GM13977 (cell line): ENCODE data around the gene KCNQ1.

ENCODE experiments used
- DNase-seq: peaks from one replicate; pipeline ENCODE4 v3.0.0; 2012; ENCODE audit warnings: low spot score
- in situ Hi-C: fragments of 300-500 bp; cut with MboI; formaldehyde crosslinking; loops from one replicate; pipeline ENCODE4 v1.12.0; 2022; ENCODE audit warnings: low sequenced_read_pairs, low pct_unique_long_range_greater_than_20kb, mixed read lengths, inconsistent platforms; ENCODE audit not compliant: unreplicated experiment
- TF ChIP-seq, protein P1 (sequence below): IDR thresholded peaks from 2 replicates; pipeline ENCODE4 v1.5.1; 2012; ENCODE audit warnings: mild to moderate bottlenecking, control low read depth; ENCODE audit not compliant: insufficient read depth; ENCODE audit errors: extremely low read depth, missing control alignments

Gene KCNQ1

DNA sequence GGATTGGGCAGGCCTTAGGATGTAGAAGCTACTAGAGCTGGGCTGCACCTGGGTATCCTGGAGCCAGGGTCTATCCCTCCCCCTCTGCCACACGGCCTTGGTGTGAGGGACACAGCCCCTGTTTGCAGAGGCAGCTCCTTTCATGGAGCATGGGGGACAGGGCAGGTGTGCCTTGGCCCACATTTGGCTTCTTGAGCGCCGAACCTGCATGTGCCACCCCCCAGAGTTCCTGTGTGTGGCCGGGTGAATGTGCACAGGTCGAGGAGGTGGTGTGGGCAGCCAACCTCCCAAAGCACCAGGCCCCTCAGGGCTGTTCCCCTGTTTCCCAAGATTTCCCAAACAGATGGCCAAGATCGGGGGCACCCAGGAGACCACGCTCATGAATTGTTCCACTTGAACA lies 262.9 kb downstream of the KCNQ1 start:
- in situ Hi-C loops: no loop called here
- TF ChIP-seq, protein P1, sequence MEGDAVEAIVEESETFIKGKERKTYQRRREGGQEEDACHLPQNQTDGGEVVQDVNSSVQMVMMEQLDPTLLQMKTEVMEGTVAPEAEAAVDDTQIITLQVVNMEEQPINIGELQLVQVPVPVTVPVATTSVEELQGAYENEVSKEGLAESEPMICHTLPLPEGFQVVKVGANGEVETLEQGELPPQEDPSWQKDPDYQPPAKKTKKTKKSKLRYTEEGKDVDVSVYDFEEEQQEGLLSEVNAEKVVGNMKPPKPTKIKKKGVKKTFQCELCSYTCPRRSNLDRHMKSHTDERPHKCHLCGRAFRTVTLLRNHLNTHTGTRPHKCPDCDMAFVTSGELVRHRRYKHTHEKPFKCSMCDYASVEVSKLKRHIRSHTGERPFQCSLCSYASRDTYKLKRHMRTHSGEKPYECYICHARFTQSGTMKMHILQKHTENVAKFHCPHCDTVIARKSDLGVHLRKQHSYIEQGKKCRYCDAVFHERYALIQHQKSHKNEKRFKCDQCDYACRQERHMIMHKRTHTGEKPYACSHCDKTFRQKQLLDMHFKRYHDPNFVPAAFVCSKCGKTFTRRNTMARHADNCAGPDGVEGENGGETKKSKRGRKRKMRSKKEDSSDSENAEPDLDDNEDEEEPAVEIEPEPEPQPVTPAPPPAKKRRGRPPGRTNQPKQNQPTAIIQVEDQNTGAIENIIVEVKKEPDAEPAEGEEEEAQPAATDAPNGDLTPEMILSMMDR: no peak
- no peak for DNase-seq

DNA sequence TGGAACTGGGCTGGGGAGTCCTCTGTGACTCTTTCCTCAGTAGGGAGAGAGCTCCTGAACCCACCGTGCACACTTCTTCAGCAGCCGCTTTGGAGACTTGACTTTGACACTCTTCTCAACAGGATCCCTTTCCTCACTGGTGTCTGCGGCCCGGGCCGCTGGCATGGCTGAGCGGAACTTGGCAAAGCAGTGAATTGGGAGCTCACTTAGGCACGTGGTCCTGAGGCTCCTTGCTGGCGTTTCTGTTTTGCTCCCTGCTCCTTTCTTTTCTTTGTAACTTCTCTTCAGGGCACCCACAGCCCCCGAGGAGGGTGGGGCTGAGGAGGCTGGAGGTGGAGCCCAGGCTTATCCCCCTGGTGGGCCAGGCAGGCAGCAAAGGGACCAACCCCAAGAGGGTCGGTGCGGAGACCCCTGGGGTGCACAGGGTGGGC lies 263.4 kb downstream of the KCNQ1 start:
- in situ Hi-C loops: no loop called here
- DNase-seq: no peak
- TF ChIP-seq, protein P1: no peak

DNA sequence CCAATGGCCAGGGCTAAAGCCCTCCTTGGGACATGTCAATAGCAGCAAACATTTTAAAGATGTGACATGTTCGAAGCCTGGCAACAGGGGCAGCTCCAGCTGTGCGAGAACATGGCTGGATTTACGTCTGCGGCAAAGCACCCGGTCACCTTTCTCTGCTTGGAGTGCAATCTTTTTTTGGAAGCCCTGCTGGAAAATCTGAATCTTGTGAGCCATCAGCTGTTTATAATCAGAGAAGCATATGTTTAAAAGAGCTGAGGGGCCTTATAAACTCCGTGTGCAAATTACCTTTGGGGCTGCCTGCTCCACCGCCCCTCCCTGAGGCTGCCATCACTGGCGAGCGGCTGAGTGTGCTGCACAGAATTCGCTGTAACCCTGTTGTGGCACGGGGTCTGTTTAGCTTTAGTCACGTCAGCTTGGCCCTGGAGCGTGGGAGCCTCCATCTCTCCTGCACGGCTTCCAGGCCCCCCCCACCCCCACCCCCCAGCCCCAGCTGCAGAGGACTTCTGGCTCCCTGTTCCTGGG lies 264.0 kb downstream of the KCNQ1 start:
- DNase-seq: no peak
- in situ Hi-C loops: no loop called here
- TF ChIP-seq, protein P1: no peak

DNA sequence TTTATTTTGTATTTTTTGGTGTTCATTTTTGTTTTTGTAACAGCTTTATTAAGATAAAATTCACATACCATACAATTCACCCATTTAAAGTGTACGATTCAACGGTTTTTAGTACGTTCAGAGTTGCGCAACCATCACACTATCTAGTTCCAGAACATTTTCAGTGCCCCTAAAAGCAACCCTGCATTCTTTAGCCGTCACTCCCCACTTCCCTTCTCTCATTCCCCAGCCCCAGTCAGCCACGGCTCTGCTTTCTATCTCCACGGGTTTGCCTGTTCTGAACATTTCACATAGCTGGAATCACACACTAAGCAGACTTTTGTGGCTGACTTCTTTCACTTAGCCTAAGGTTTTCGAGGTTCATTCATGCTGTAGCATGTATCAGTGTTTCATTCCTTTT lies 264.6 kb downstream of the KCNQ1 start:
- TF ChIP-seq, protein P1: no peak
- in situ Hi-C loops: no loop called here
- no peak for DNase-seq

DNA sequence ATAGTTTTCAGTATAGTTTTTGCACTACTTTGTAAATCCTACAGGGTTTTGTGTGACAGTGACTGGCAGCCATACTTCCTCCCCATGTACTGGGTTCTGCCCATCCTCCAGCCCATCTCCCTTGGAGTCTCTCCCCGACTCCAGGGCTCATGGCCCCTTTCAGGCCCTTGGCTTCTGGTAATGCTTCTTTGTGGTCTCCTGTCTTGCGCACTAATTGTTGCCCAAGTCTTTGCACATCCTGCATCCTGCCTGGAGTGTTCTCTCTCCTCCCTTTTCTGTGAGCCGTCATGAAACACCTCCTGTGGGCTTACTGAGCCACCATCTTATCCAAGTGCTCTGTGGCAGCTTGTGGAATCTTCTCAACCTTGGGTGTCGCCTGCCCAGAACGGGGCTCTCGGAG lies 266.4 kb downstream of the KCNQ1 start:
- TF ChIP-seq, protein P1: no peak
- in situ Hi-C loops: no loop called here
- DNase-seq: no peak

DNA sequence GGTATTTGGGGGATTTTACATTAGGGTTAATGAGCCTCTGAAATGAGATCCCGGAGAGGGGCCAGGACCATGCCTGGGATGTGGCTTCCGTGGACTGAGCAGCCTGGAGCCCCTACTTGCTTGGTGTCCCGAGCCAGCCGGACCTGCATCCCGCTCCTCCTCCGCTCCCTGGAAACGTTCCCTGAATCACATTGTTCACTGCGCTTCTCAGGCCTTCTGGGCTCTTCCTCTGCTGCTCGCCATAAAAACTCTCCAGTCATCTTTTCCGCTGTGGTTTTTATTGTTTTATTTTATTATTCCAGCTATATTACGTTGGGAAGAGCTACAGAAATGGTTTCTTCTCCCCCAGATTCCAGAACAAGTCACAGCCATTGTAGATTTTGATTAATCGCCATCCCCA lies 268.3 kb downstream of the KCNQ1 start:
- TF ChIP-seq, protein P1: no peak
- no peak for DNase-seq
- in situ Hi-C loops: no loop called here
